ENCODE data around the gene TSKU. TPM values are rescaled to one million over a fixed set of nuclear protein-coding genes. Genes with fewer than 3 reads are reported as not detected.
A peak's percentile ranks its signal among the peaks of the same experiment; 100 is the strongest.

The TSKU gene
- total and polyA plus RNA-seq, 9 of the 15 experiments (the other 6 are each of a cell fraction or from before 2014, with no cell fraction given) = 0.60 to 11.9 (median 8.4) TPM

DNA sequence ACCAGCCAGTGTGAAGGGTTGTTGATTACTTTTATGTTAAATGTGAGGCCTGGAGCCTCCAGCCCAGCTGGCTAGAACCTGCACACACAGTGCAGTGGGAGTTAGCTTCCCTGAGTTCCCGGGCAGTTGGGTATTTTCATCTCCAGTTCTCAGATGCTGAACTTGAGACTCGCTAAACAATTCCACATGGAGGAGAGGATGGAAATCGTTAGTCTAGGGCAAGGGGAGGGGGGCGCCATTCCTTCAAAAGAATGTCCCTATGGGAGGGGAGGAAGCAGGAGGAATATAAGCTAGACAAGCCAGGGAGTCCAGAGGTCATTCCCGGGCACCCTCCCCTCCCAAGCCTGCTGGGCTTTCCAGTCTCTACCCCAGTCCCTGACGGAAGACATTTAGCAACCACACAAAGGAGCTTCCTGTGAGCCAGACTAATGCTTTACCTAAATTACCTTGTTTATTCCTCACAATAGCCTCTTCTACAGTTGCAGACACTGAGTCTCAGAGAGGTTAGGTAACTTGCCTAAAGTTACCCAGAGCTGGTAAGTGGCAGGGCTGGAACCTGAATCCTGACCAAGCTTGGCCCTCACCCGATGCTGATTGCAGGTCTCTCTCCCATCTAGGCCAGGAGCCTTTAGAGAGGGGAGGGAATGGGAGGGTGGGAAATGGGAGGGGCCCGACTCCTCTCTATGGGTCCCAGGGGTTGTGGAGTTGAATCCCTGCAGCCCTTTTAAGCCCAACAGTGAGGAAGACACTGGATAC is 1.9 kb upstream of the TSKU start (continued):
- TF ChIP-seq MAZ (CRISPR knock-in tag; conservative IDR thresholded peaks at IDR 0.05 in 1 of 2, IDR thresholded peaks at IDR 0.05 in 1 of 2) = no peak
- no peak for TF ChIP-seq SMARCC2 (IDR thresholded peaks at IDR 0.05; ENCODE audit: low read depth)
- TF ChIP-seq ZNF75A (CRISPR knock-in tag; IDR thresholded peaks at IDR 0.05) = no peak

GRCh38 chr11:76781807-76782530 is 1.2 kb upstream of the TSKU start:
- ChIA-PET CTCF (ENCODE audit: low intra/inter-chr PET ratio) (no interaction called here), POLR2A (interaction anchor here (0.6 to 2.2 kb wide), 10 partner anchors 11 to 273 kb away, joined by 3 to 8 read pairs (median 4); no protein-coding TSS in a partner anchor)
- intact Hi-C loops (cut with micrococcal nuclease) = no loop called here
- Histone ChIP-seq H3K4me3 (peak overlapping the region; percentile 71), H3K9ac (ENCODE audit: insufficient read depth in 1 of 2, low read depth in 2 of 2, low read length in 2 of 2) (peak overlapping the region; percentile 63 to 99; a peak in 3 of 4 replicates), H3K79me2 (ENCODE audit: control insufficient read depth, insufficient read depth, low read length) (peaks cover 37% of the 10 kb centered on the region), H3K27ac (ENCODE audit: extremely low read depth, low read depth, low read length) (peak overlapping the region; percentile 50; the same call in 1 of the 3 replicates), H3K9me1 (ENCODE audit: control insufficient read depth, insufficient read depth, low read length) (no peaks in the 10 kb centered on the region), H3K9me3 (replicated peaks; ENCODE audit: control insufficient read depth, insufficient read depth, low read depth, low read length) (peaks cover 2% of the 10 kb centered on the region; the same call in 1 of the 2 replicates), H3K4me1 (replicated peaks in 1 of 2; ENCODE audit: control insufficient read depth in 2 of 2, insufficient read depth in 2 of 2, low read length in 2 of 2) (peaks cover 28 to 41% of the 10 kb centered on the region in 2 experiments), H4K20me1 (replicated peaks; ENCODE audit: control insufficient read depth, insufficient read depth, low read length) (peaks cover 4% of the 10 kb centered on the region; the same call in 1 of the 2 replicates), H3K36me3 (ENCODE audit: control insufficient read depth, insufficient read depth, low read length) (peaks cover 2% of the 10 kb centered on the region; the same call in 1 of the 3 replicates), H3K4me2 (ENCODE audit: insufficient read depth, low read length) (peak overlapping the region; percentile 85), H2AFZ (ENCODE audit: low read depth, low read length) (peak overlapping the region; percentile 96), H3K27me3 (ENCODE audit: control insufficient read depth in 2 of 2, insufficient read depth in 2 of 2, low read length in 2 of 2) (no peaks in the 10 kb centered on the region)
- in situ Hi-C loops (cut with MboI) = loop anchor here (5.0 kb wide), 1 partner anchor 45 kb away; no protein-coding TSS in a partner anchor
- no peak for TF ChIP-seq RBM17 (IDR thresholded peaks at IDR 0.05; ENCODE audit: borderline replicate concordance, low read depth, low read length)
- no peak for TF ChIP-seq RBM34 (IDR thresholded peaks at IDR 0.05; ENCODE audit: borderline replicate concordance, insufficient read depth, low read length)
- no peak for TF ChIP-seq C11orf30 (IDR thresholded peaks at IDR 0.05; ENCODE audit: low read depth)
- no peak for TF ChIP-seq IRF2 (CRISPR knock-in tag; IDR thresholded peaks at IDR 0.05)
- TF ChIP-seq KLF1 (tag; IDR thresholded peaks at IDR 0.05) = no peak
- TF ChIP-seq NFYB (IDR thresholded peaks at IDR 0.05; ENCODE audit: extremely low read depth, insufficient read length) = no peak
- TF ChIP-seq KDM4B (IDR thresholded peaks at IDR 0.05; ENCODE audit: borderline replicate concordance in 2 of 2, low read depth in 1 of 2) = no peak
- no peak for TF ChIP-seq KLF13 (tag; IDR thresholded peaks at IDR 0.05; ENCODE audit: borderline replicate concordance, low read depth)
- TF ChIP-seq MED1 (CRISPR knock-in tag; IDR thresholded peaks at IDR 0.05; ENCODE audit: borderline replicate concordance) = no peak
- no peak for TF ChIP-seq TARDBP (IDR thresholded peaks at IDR 0.05)
- TF ChIP-seq TCF7 (IDR thresholded peaks at IDR 0.05; ENCODE audit: borderline replicate concordance) = no peak
- no peak for TF ChIP-seq ZNF282 (CRISPR knock-in tag; IDR thresholded peaks at IDR 0.05)
- no peak for TF ChIP-seq TCFL5 (CRISPR knock-in tag; conservative IDR thresholded peaks at IDR 0.05)
- TF ChIP-seq STAT6 (CRISPR knock-in tag; IDR thresholded peaks at IDR 0.05) = no peak
- no peak for TF ChIP-seq ARID2 (IDR thresholded peaks at IDR 0.05)
- DNase-seq (ENCODE audit: extremely low read depth in 1 of 4, low spot score in 3 of 4) (no peak), FAIRE-seq (no peak), ATAC-seq (no peak)
- no TSS peak for BruUV-seq (replicated peaks)
- WGBS (ENCODE audit: insufficient coverage, low coverage, missing lambda C conversion rate) = 43% methylated on average over 3 of the region's 5 CpGs

Measured in K562 (cell line).